HG02840 (cell line): ENCODE results near the gene OR6T1.

Source experiments
- ATAC-seq: cut with Tn5 transposase; IDR thresholded peaks from one replicate; pipeline ENCODE4 v1.9.1; 2021; ENCODE audit warnings: mild to moderate bottlenecking, moderate library complexity, moderate number of reproducible peaks; ENCODE audit not compliant: unreplicated experiment, low FRiP score

The OR6T1 gene

GRCh38 chr11:123943738-123944137 is at the start of gene OR6T1:
Gene OR6T1 (minus strand): TSS chr11:123943838. CDS start chr11:123943838, 0 bp downstream.
- no peak for ATAC-seq

- no peak for ATAC-seq
Observed at GRCh38 chr11:123979311-123979710, 35.7 kb upstream of the OR6T1 start.

GRCh38 chr11:123977731-123978347 is 34.2 kb upstream of the OR6T1 start, which contains the start of gene OR10S1:
Gene OR10S1 (minus strand): TSS chr11:123977781. CDS start chr11:123977664, 117 bp downstream.
- ATAC-seq, result no peak

- ATAC-seq, result no peak
Observed at GRCh38 chr11:123976770-123977560, 33.3 kb upstream of the OR6T1 start.

- no peak for ATAC-seq
Observed at GRCh38 chr11:123973816-123974215, 30.2 kb upstream of the OR6T1 start.

- ATAC-seq, result no peak
Observed at GRCh38 chr11:123956752-123957151, 13.1 kb upstream of the OR6T1 start.

- no peak for ATAC-seq
Observed at GRCh38 chr11:123945132-123945531, 1.5 kb upstream of the OR6T1 start.

- no peak for ATAC-seq
Observed at GRCh38 chr11:123942413-123942812, 1.2 kb downstream of the OR6T1 start.

- no peak for ATAC-seq
Observed at GRCh38 chr11:123939317-123939716, 4.3 kb downstream of the OR6T1 start, which contains the start of gene OR4D5. Gene OR4D5 (plus strand): TSS chr11:123939617. CDS start chr11:123939617, 0 bp downstream.

GRCh38 chr11:123924027-123924426 is 19.6 kb downstream of the OR6T1 start:
- ATAC-seq, result no peak

- no peak for ATAC-seq
Observed at GRCh38 chr11:123920943-123921342, 22.7 kb downstream of the OR6T1 start.

- ATAC-seq, result no peak
Observed at GRCh38 chr11:123905826-123906225, 37.8 kb downstream of the OR6T1 start.

GRCh38 chr11:123904932-123905331 is 38.7 kb downstream of the OR6T1 start:
- no peak for ATAC-seq

- ATAC-seq, result no peak
Observed at GRCh38 chr11:123903932-123904331, 39.7 kb downstream of the OR6T1 start.

GRCh38 chr11:123901867-123902266 is 41.8 kb downstream of the OR6T1 start, which contains the start of gene OR8D4:
Gene OR8D4 (plus strand): TSS chr11:123902167. CDS start chr11:123906432, 4,265 bp downstream.
- no peak for ATAC-seq

- ATAC-seq, result no peak
Observed at GRCh38 chr11:123899792-123900191, 43.8 kb downstream of the OR6T1 start.
